ENCODE measurements around the gene RIOX2.

Gene RIOX2

DNA sequence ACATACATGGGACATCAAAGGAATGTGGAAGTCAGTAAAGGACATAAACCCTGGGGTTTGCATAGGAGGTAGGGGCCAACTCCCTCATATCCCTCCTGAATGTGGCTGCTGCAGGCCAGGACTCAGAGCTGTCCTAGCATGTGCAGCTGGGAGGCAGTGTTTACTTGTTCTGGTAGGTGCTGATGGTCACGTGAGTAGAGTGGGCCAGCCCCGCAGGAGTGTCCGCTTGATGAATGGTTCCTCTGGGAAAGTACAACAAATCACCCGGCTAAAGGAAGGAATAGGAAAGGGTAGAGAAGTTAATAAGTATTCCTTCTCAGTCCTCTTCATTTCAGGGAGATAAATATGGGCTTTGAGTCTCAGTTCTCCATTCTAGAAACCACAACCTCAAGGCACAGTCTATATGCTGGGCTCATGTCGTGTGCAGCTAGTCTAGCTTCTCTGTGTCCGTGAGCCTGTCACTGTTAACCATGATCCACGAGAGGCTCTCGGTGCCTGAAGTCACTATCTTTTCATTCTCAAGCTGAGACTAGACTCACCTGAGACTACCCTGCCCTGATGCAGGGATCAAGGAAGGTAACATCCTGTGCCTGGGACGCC, 17.9 kb downstream of the RIOX2 start:
- DNase-seq (ENCODE audit: low read depth in 2 of 2), result no peak

GRCh38 chr3:97952872-97953271, 19.4 kb downstream of the RIOX2 start:
- no peak for DNase-seq (ENCODE audit: low read depth in 2 of 2)

GRCh38 chr3:97952280-97952679, 20.0 kb downstream of the RIOX2 start:
- DNase-seq (ENCODE audit: low read depth in 2 of 2), result no peak

GRCh38 chr3:97950360-97950759, 21.9 kb downstream of the RIOX2 start:
- DNase-seq (ENCODE audit: low read depth in 2 of 2), result no peak

- no peak for DNase-seq (ENCODE audit: low read depth in 2 of 2)
Observed at GRCh38 chr3:97949743-97950142, 22.5 kb downstream of the RIOX2 start.

DNA sequence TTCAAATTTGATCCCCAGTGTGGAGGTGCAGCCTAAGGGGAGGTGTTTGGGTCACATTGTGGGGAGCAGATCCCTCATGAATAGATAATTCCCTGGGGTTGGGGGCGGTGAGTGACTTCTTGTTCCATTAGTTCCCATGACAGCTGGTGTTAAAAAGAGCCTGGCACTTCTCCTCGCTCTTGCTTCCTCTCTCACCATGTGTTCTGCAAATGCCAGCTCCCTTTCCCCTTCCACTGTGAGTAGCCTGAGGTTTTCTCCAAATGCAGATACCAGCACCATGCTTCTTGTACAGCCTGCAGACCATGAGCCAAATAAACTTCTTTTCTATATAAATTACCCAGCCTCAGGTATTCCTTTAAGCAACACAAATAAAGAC, 23.1 kb downstream of the RIOX2 start:
- no peak for DNase-seq (ENCODE audit: low read depth in 2 of 2)

GRCh38 chr3:97948351-97949109, 23.7 kb downstream of the RIOX2 start:
- DNase-seq (ENCODE audit: low read depth in 2 of 2), result no peak

- DNase-seq (ENCODE audit: low read depth in 2 of 2), result no peak
Observed at GRCh38 chr3:97942801-97943546, 29.3 kb downstream of the RIOX2 start.

GRCh38 chr3:97940034-97940433, 32.2 kb downstream of the RIOX2 start:
- DNase-seq (ENCODE audit: low read depth in 2 of 2), result no peak

DNA sequence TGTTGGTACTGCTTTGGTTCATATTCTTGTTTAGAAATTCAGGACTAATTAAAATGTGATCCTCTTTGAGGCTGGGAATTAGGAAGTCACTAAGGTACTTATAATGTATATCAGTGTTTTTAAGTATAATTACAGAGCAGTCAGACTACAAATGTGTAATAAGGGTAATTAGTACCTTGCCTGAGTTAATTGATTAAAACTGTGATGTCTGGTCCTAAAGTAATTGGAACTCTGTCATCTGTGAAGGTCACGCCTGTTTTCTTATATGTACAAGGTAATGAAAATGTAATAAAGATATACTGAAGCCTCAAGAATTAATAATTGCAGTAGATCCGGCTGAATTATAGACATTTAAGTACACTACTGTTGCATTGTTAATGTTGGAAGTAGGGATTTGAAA, 32.8 kb downstream of the RIOX2 start:
- DNase-seq (ENCODE audit: low read depth in 2 of 2), result no peak

DNA sequence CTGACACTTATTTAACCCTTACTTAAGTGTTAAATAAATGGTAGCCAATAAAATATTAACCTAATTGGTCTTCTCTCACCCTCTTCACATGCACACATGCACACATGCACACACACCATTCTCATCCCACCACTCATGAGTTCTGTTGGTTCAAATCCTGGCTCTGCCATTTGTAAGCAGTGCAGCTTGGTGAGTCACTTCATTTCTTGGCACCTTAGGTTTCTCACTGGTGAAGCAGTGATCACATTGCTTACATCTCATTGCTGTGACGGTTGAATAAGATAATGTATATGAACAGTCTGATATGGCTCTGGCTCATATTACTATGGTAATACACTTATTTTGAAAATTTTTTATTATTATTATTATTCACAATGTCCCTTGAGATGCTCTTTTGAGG, 33.8 kb downstream of the RIOX2 start:
- no peak for DNase-seq (ENCODE audit: low read depth in 2 of 2)

- DNase-seq (ENCODE audit: low read depth in 2 of 2), result no peak
Observed at GRCh38 chr3:97937205-97937604, 35.0 kb downstream of the RIOX2 start.

DNA sequence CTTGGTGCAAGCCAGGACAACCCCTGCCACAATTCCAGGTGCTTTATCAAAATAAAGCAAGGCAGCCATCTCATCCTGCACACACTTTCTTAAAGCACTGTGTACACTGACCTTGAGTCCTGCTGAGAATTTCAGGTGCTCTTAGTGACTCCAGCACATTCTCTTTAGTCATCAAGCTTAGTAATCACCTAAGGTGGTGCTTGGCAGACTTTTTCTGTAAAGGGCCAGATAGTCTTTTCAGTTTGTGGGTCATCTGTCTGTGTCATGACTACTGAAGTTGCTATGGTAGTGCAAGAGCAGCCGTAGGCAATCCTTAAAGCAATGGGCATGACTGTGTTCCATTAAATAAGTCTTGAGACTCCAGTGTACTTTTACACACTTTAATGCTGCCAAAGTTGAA, 36.4 kb downstream of the RIOX2 start:
- no peak for DNase-seq (ENCODE audit: low read depth in 2 of 2)

DNA sequence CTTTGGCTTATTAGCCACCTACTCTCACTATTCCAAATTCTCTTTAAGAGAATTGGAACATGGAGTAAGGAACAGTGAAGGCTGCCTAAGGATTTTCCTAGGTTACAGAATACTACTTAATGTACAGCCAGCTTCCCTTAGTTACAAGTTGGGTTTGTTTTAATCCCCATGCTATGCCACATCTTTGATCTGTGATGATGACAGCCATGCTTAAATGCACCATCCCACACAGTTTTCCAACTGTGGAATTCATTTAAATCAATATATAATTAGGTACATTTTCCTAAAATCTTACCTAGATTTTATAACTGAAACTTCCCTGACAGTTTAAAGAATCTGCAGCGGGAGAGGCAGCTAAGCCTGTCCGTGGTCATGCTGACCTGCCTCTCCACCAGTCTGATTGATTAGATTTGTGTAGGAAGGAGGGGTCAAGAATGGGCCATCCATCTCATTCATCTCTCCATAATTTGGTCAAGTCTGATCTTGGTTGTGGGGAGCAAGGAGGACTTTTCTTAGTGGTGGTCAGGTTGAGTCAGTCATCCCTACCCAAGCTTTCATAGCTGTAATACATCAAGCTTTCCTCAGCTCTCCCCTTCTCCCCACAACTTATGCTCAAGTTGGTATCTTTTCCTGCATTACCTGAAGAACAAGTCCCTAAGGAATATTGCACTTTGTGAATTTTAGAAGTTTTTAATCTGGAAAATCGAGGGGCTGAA, 37.1 kb downstream of the RIOX2 start:
- no peak for DNase-seq (ENCODE audit: low read depth in 2 of 2)

DNA sequence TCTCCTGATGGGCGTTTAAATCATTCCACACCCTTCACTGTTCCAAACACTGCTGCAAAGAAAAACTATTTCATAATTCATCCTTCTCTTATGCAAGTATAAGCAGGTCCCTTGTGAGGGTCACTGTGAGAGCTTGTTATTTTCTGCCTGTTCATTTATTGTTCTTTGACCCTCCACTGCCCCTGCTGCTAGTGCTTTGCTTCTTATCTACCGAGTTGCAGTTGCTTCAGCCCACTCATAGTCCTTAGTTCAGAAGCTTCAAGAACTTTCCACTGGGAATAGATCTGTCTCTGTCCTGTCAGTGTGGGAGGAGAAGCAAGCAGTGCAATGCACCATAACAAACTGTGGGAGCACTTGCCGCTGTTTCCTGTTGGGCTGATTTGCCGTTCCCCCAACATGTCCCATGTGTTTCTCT, 39.8 kb downstream of the RIOX2 start:
- DNase-seq (ENCODE audit: low read depth in 2 of 2), result no peak

GRCh38 chr3:97931218-97931617, 41.0 kb downstream of the RIOX2 start:
- no peak for DNase-seq (ENCODE audit: low read depth in 2 of 2)

GRCh38 chr3:97930018-97930417, 42.2 kb downstream of the RIOX2 start:
- DNase-seq (ENCODE audit: low read depth in 2 of 2), result no peak

GRCh38 chr3:97928986-97929385, 43.2 kb downstream of the RIOX2 start:
- DNase-seq (ENCODE audit: low read depth in 2 of 2), result no peak

- DNase-seq (ENCODE audit: low read depth in 2 of 2), result no peak
Observed at GRCh38 chr3:97927704-97928103, 44.5 kb downstream of the RIOX2 start.

DNA sequence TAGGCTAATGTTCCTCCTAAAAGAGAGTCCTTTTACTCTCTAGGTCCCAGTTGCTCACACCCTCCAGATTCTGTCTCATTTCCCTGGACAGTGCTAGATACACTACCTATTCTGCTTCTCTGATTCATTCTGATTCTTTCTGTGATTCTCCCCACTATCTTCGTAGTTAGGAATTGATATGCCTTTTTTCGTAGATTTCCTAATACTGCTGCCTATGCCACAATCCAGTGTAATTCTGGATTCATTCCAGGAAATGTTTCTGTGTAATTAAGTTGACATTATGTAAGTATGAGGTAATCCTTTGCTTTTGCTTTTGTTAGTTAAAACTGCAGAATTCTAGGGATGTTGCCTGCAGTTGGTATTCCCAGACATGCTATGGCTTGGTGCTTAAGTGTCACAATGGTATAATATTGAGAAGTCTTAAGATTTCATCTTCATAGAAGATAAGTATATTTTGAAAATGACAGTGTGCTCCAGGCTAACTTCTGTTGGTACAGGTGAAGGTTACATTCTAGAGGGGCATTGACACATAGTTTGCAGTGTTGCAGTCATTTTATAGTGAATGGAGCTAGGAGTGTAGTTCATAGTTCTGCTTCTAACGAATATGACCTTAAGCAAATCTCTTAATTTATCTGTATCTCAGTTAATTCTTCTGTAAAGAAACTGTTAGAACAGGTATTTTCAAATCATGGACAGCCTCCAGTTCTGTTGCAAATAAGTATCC, 54.3 kb downstream of the RIOX2 start:
- DNase-seq (ENCODE audit: low read depth in 2 of 2), result no peak

DNA sequence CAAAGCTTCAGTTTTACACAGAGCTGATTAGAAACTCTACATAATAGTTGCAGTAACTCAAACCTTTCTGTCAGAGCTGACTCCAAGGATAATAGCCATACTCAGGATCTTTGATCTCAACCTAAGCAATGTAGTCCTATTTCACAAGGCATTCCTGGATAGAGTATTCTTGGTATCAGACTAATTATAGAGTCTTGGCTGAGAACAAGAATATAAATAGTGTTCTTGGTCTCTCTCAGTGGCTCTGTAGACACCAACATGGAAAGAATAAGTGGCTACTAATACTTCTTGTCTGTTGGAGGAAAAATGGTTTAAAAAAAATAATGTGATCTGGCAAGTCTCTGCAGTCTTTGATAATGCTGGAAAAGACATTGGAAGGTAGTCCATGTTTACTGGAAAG, 55.7 kb downstream of the RIOX2 start:
- no peak for DNase-seq (ENCODE audit: low read depth in 2 of 2)

GRCh38 chr3:97914388-97914787, 57.8 kb downstream of the RIOX2 start:
- no peak for DNase-seq (ENCODE audit: low read depth in 2 of 2)

Measured in activated CD4-positive, alpha-beta T cell treated with anti-CD3 and anti-CD28 coated beads for 24 hours (primary cell).